ENCODE results near the gene ANKRD9. TPM values are rescaled to one million over a fixed set of nuclear protein-coding genes. Genes with fewer than 3 reads are reported as not detected.

The ANKRD9 gene
- total RNA-seq, 2 donors from 2014 or later: 97.0 to 160 TPM

DNA sequence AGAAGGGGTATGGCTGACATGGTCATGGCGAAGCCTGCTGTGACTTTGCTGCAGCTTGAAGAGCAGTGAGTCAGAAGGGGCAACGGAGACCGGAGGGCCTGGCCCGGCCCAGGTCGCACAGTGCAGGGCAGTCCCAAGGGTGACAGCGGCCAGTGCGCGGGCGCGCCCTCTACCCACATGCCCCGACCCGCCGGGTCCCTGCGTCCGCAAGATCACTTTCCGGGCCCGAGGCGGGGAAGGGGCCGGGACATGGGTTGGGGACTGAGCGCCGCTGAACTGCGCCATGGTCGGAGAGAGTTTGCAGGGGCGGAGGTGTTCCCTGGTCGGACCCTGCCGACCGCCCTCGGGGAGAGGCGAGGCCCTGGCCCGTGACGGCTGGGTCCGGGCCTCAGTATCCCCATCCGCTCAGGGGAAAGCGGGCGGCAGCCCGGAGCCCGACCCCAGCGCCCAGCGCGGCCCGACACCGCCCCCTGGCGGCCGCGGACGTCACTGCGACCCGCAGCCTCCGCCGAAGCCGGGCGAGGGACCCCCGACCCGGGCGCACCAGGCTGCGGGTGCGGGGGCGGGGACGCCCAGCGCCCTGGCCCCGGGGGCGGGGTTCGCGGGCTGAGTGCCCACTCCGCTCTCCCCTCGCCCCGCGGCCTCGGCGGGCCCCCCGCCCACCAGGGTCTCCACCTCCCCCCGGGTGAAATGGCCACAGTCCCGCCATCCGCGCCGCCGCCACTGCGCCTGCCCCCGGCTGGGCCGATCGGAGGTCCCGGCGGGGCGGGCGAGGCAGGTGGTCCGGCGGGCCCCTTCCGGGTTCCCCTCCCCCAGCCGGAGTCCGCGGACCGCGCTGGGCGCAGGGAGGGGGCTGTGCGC, 7.2 kb upstream of the ANKRD9 start:
- intact Hi-C loops (cut with DNase I): loop anchor here (1.0 to 10.0 kb wide), 4 partner anchors 78 to 192 kb away; no protein-coding TSS in a partner anchor
- peak; percentile 63 for DNase-seq
- ATAC-seq: peak; percentile 83 to 87

DNA sequence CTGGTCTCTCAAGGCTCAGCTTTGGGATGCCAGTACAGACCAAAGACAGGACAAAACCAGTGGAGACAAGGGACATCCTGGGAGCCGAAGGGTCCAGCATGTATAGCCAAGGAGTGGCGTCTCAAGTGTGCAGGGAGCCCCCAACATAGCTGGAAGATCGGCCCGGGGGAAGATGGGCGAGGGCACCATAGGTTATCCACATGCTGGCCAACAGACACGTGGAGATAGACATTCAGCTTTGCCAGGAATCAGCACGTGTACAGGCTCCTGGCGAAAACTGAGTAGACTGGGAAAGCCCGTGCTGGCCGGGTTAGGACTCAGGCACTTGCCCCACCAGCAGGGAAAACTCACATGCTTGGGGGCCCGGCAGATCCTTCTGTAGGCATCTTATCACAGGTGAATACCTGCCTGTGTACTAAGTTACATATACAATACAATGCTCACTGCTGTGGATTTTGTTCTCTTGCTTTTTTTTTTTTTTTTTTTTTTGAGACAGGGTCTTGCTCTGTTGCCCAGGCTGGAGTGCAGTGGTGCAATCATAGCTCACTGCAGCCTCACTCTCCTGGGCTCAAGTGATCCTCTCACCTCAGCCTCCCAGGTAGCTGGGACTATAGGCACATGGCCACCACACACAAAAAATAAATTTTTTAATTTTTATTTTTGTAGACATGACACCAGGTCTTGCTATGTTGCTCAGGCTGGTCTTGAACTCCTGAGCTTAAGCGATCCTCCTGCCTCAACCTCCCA, 5.6 kb upstream of the ANKRD9 start:
- ATAC-seq (no peak), DNase-seq (no peak)
- intact Hi-C loops (cut with DNase I): loop anchor here (5.0 to 10.0 kb wide), 3 partner anchors 78 to 190 kb away; no protein-coding TSS in a partner anchor

DNA sequence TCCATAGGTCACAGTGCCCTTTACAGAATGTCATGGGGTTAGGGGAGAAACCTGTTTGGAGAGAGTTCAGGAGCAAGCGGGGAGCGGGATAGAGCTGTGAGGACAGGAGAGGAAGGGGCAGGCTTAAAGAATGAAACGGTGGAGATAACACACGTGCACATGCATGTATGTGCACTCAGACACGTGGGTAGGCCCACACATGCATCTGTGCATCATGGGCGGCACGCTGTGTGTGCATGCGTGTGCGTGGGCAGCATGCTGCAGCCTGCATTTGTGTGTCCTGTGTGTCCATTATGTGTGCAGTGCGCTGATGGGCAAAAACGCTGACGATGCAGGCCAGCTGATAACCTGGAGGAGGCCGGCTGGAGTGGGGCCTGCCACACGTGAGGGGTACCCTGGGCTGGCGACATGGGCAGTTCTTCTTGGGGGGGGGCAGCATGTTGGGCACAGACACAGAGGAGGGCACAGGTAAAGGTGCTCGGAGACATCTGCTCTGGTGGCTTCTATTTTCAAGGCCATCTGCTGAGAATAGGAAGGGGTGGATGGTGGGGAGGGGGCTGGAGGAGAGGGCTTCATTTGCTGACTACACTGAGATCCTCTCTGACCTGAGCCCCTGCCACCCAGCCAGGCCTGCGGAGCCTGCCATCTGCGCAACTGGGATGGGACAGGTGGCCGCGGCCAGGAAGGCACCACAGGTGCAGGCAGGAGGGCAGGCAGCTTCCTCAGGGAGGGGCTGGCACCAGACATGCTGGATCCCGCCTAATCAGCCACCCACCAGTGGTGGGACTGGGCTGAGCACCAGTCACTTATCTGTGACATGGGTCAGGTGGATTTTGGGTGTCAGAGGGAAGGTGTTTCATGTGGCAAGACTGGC, 4.6 kb upstream of the ANKRD9 start:
- ATAC-seq: no peak
- intact Hi-C loops (cut with DNase I): loop anchor here in 1 of 2 donors (10.0 kb wide), 1 partner anchor 189 kb away; no protein-coding TSS in a partner anchor
- no peak for DNase-seq

DNA sequence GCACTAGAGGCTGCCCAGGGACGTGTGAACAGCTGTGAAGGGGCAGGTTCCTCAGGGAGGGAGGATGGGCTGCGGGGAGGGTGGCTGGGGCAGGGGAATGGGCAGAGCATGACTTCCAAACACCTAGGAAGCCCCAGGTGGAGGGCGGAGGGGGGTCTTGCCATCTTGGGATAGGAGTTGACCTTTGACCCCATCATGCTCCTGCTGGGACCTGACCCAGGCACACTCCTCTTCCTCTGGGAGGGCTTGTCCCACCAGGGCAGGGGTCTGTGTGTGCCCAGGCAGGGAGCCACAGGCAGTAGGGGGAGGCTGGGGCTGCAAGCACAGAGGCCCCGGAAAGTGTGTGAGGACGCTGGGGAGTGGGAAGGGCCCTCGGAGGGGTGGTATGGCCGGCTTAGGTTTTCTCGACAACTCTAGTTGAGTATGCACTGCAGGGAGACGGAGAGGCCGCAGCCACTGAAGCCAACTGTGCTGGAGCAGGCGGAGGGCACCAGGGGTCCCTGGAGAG, 3.3 kb upstream of the ANKRD9 start:
- intact Hi-C loops (cut with DNase I): loop anchor here in 1 of 2 donors (10.0 kb wide), 1 partner anchor 188 kb away; no protein-coding TSS in a partner anchor
- ATAC-seq (no peak), DNase-seq (no peak)

DNA sequence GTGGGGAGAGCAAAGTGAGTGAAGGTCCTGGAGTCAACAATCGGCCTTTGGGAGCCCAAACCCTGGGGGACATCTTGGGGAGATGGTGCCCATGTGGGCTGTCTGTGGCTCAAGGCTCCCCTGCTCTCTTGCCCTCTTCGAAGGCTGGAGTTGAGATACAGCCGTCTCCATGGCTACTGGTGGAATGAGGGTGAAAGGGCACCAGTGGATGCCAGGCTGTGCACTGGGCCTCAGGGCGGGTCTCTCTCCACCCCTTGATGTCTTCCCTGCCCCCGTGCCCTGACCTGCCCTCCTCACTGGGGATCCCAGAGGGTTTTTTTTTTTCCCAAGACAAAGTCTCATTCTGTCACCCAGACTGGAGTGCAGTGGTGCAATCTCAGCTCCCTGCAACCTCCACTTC, 2.0 kb upstream of the ANKRD9 start:
- ATAC-seq (no peak), DNase-seq (no peak)
- intact Hi-C loops (cut with DNase I): loop anchor here in 1 of 2 donors (10.0 kb wide), 1 partner anchor 187 kb away; no protein-coding TSS in a partner anchor

DNA sequence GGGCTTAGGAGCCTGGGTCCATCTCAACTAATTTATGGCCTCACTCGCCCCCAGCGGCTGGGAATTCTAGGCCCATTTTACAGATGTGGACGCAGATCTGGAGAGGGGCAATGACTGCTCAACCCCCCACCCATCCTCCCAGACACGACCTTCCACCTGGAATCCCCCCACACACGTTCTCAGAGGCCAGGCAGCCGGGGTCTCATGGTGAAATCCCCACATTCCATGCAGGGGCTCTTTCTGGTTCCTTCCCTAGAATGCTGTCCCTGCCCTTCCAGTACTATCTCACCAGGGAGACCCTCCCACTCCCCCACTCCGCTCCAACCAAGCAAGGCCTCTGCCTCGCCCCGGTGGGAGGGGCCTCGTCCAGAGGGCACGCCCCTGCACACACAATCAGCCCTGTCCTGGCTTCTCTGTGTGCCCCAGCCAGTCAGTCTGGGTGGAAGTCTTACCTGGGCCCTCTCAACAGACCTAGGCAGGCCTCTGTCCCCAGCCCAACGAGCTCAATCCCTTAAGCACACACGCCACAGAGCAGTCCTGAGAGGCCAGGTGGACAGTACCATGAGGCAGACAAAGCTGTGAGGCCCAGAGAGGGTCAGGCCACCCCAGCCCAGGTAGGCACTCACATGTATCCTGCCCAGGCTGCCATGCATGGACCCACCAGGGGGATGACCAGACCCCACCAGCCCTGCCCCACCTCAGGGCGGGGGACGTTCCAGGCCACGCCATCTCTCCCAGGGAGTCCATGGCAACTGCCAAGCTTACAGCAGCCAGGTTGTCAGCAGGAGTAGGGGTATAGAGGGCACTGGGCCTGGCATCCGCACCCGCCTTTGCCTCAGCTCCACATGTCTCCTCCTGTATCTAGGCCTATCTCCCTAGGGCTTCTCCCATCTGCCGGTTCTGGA, 1.3 kb upstream of the ANKRD9 start:
- DNase-seq (no peak), ATAC-seq (peak in 1 of 2 donors; percentile 43)
- intact Hi-C loops (cut with DNase I): loop anchor here in 1 of 2 donors (10.0 kb wide), 1 partner anchor 186 kb away; no protein-coding TSS in a partner anchor

DNA sequence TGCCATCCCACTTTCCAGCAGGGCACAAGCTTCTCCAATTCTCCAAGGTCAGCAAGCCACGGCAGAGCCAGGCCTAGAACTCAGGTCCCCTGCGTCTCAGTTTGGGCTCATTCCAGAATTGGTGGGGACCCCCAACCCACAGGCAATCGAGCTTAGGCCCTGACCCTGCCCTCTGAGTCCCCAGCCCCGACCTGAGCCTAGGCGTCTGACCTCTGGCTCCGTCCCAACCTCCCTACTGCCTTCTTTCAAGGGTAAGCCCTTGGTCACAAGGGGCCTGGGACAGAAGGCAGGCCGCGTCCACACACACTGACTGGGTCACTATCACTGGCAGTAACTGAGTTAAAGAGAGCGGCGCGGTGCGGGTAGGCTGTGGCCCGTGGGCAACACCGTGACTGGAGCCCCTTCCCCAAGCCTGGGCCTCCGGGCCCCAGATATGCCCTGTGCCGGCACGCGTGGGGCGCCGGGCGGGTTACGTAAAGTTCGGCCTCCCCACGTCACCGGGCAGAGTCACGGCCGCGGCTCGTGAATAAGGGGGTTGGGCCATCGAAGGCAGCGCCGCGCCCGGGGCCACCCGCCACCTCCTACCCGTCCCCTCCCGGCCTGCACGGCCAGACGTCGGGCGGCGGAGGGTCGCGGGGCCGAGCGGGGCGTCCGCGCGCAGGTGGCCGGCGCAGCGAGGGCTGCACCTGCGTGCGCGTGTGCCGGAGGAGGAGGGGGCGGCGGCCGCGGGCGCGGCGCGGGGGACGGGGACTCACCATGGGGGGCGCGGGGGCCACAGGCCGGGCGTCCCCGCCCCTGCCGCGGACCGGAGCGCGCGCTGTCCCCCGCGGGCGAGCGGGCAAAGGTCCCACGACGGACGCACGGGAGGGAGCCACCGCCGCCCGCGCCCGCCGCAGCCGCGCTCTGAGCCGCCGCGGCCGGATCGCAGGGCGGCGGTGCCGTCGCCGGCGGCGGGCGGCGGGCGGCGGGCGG, 516 bp downstream of the ANKRD9 start:
- intact Hi-C loops (cut with DNase I): no loop called here
- ATAC-seq: peak; percentile 35 to 51
- peak; percentile 84 for DNase-seq

DNA sequence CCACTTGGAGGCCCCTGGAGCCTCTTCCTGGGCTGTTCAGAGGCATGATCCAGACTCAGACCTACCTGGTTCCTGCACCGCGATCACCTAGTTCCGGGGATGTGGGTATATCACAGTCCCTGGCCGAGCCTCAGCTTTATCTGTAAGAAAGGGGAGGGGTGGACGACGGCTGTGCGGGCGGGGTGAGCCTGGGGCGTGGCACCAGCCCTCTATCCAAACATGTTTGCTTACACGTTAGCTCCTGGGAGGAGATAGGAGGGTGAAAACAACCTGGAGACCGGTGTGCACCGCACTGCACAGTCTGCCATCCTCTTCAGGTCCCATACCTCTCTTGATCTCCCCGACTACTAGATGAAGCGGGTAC, 1.2 kb downstream of the ANKRD9 start:
- peak in 1 of 2 donors; percentile 32 for ATAC-seq
- no peak for DNase-seq
- intact Hi-C loops (cut with DNase I): no loop called here

DNA sequence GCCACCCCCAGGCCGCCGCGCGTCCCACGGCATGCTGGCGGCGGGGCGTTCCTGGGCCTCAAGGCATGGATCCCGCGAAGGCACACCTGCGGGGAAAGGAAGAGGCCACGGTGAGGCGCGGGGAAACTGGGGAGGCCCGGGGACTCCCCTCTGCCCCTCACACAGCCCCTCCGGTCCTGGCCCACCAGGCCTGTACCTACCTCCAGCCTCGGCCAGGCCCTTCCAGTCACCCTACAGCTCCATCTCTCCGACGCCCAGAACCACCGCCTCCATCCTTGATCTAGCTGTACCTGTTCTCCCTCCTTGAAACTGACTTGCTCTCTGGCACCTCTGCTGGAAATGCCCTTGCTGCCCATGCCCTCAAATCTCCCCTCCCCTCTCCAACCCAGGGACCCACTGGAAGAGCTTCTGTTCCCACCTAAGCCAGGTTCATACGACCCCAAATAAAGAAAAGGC, 1.7 kb downstream of the ANKRD9 start:
- DNase-seq (no peak), ATAC-seq (no peak)
- intact Hi-C loops (cut with DNase I): no loop called here

DNA sequence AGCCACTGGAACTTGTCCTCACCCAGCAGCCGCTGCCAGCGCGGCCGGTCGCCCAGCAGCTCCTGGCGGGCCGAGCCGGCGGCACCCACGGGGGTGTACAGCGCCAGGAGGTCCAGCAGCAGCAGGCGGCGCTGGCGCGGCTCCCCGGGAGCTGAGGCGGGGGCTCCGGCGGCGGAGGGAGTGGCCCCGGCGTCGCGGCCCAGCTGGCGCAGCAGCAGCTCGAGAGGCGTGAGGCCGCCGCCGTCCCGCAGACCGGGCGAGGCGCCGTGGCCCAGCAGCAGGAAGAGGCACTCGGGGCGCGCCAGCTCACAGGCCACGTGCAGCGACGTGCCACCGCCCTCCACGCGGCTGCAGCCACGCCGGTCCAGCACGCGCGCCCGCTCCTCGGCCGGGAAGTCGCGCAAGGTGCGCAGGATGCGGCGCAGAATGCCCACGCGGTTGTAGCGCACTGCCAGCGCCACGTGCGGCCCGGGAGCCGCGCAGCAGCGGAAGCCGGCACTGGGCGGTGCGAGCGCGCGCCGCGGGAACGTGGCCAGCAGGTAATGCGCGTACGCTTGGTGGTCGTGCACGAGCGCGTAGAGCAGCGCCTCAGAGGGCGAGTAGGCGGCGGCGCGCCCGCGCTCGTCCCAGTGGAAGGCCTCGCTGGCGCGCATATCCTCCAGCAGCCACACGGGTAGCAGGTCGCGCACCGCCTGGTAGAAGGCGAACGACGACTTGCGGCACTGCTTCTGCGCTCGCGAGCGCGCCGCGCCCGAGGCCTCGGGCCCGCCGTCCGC, 2.3 kb downstream of the ANKRD9 start:
- DNase-seq (no peak), ATAC-seq (no peak)
- intact Hi-C loops (cut with DNase I): no loop called here

DNA sequence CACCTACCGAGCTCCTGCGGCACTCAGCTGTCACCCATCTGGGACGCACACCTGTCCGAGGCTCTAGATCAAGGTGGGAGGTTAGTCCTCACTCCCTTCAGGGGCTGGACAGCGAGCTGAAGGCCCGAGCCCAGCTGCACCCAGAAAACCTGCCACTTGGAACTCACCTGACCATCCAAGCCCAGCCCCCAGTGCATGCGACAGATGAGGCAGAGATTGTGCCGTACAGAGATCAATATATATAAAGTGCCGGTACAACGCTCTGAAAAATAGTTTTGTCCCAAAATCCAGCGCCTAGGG, 3.0 kb downstream of the ANKRD9 start:
- ATAC-seq (no peak), DNase-seq (no peak)
- intact Hi-C loops (cut with DNase I): no loop called here

DNA sequence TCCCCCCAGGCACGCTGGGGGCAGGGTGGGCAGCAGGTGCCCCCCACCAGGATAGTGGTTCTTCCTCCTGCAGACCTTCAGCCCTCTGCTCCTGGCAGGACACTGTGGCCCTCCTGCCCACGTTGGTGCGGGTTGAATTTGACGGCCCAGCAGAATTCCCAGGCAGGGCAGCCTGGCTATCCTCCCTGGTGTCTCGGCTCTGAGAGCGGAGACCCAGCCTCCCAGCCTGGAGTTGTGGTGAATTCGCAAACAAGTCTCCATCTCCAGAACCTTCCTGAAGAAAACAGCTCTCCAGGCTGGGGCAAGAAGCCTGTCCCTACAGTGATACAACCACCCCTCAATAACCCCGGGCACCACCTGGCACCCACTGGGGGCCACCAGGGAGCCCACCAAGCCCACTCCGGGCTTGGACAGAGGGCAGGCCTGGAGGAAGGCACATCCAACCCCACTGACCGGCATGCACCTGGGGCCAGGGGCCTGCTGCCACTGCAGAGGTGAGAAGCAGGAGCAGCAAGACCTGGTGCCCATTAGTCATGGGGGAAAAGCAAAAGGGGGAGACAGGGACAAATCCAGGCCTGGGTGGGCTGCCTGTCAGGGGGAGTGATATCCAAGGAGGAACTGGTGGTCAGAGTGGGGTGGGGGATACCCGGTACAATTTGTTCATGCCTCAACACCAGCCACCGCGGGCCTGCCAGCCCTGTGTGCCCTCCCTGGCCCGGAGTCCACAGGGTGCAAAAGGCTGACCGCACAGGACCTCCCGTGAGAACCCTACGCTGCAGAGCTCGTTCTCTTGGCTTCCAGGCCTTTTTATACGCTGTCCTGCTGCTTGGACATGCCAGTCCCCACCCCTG, 3.6 kb downstream of the ANKRD9 start:
- no peak for ATAC-seq
- no peak for DNase-seq
- intact Hi-C loops (cut with DNase I): no loop called here

DNA sequence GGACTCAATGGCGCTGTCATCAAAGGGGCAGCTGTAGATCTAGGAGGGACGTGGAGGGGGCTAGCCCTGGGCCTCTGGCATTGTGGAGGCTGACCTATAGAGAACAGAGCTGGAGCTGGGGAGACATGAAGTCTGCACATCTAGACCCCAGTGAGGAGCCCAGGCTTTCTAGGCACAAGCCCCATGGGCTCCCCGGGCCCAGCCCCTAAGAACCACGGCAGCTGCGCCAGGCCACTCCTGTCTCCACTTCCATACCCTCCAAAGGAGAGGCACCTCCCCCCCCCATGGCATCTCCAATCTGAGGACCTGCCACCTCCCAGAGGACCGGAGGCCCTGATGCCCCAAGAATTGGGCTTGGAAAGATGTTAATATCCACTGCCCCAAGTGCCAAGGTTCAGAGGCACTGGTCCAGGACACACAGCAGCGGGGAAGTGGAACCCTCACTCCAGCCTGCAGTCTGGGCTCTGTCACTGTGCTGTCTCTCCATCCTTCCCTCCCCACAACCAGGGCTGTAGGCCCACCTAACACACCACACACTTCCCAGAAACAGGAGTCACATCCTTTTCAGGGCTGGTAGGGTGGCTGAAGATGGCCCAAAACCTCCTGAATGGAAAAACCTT, 4.5 kb downstream of the ANKRD9 start:
- DNase-seq: no peak
- no peak for ATAC-seq

DNA sequence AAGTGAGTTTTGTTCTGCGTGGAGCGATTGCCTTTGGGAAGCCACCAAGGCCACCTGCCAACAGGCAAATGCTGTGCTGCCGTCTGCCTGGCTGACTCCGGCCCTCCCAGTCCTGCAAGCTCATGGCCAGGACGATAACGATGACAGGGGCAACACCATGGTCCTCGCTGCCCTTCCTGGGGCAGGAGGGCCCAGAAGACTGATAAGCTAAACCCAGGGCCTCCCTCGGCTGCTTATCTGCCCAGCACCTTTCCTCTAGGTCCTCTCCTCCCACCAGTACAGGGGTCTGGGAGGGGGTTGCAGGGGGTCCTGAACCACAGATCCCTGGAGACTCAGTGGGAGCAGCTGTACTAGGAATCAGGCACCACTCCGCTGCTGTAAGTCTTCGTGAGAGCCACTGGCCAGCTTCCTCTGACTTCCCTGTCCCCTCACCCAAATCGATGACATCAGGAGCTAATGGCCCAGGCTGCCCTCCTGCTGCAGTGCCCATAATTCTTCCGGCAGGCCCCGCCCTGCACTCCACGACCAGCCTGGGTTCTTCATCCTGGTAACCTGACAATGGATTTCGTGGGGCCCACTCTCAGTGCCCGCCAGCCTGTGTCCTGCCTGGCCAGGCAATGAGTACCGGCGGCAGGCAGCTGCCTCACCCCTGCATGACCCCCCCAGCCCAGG, 5.1 kb downstream of the ANKRD9 start:
- no peak for DNase-seq
- intact Hi-C loops (cut with DNase I): no loop called here

More for the DNA sequence above, 4.5 kb downstream of the ANKRD9 start:
- intact Hi-C loops (cut with DNase I): no loop called here

More for the DNA sequence above, 5.1 kb downstream of the ANKRD9 start:
- ATAC-seq: peak in 1 of 2 donors; percentile 1

All from left cardiac atrium (tissue), 4 donors.